HG03558 (cell line): Measurements from ENCODE around the gene TENT4B.
"Not testable (repeated sequence)": the region's sequence is repeated elsewhere in the genome, so short reads cannot be mapped to it uniquely, and the experiment has no call there.

ENCODE experiments used
- ATAC-seq: cut with Tn5 transposase; IDR thresholded peaks from one replicate; pipeline ENCODE4 v1.9.1; 2021; ENCODE audit warnings: moderate number of reproducible peaks; ENCODE audit not compliant: unreplicated experiment; ENCODE audit errors: extremely low read depth

TENT4B gene

GRCh38 chr16:50227120-50227519 is 74.0 kb downstream of the TENT4B start:
- ATAC-seq, result no peak

GRCh38 chr16:50227665-50228064 is 74.6 kb downstream of the TENT4B start:
- no peak for ATAC-seq

- ATAC-seq, result no peak
These were observed 75.3 kb downstream of the TENT4B start for GRCh38 chr16:50228364-50228868.

DNA sequence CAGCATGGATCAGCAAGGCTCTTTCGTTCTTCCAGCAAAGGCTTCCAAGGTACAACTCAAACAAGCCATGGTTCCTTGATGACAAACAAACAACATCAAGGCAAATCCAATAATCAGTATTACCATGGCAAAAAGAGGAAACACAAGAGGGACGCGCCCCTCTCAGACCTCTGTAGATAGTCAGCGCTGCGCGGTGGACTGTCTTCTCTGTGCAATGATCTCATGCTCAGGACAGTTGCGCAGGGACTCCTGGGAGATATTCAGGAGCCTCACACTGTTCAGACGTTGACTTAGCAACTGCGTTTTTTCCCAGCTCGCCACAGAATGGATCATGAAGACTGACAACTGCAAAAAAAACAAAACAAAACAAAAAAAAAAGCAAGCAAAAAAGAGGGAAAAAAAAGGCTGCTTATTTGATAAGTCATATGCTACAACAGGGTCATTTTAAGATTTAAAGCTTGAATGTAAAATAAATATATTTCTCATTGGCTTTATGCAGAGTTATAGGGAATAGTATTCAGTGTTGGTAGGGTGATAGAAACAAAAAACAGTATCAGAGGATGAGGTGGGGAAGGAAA is 76.1 kb downstream of the TENT4B start:
- no peak for ATAC-seq

DNA sequence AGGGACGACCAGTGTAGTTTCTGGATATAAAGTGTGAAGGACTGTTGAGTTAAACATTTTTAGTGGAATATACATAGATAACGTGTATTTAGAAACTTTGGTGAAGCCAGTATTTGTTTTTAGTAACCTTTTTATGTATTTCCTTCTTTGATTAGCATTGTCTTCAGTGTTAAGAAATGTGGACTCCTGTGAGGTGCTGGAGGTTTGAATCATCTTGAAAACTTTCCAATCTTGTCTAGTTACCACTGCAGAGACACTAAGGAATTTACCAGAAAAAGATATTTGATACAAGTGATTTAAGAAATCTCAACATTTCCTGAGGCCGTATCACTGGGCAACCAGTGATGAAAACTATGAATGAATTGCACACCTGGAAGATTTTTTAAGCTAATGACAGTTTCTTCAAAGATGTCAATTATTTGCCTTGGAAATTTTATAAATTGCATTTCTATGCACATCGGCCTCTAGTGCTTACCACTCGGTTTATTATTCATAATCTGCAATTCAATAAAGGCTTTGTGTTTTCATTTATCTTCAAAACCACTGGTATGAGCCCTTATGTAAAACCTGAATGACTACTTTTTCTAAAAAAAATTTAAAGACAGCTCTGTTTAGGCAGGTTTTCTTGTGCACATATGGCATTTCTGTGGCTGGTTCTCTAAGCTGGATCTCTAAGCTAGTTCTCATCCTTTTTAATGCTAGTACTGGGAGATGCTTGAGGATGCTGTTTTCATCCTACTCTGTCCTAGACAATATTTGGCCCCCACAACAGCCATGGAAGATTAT is 81.9 kb downstream of the TENT4B start:
- ATAC-seq, result no peak

DNA sequence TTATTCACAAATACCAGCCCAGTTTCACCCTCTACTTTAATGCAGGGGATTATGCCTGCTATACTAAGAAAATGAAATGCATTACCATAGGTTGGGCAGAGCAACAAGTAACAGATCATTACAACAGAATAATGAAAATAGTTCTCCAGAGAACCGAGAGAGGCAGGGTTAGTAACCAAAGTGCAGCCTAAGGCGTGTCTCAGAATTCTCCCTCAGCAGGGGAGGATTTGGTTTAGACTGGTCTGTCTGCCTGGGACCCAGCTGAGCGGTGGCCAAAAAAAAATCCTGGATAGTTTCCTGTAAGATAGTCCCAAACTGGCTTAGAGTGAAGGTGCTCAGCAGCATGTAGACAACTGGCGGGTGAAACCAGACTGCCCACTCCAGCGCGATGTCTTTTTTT is 82.5 kb downstream of the TENT4B start:
- no peak for ATAC-seq

DNA sequence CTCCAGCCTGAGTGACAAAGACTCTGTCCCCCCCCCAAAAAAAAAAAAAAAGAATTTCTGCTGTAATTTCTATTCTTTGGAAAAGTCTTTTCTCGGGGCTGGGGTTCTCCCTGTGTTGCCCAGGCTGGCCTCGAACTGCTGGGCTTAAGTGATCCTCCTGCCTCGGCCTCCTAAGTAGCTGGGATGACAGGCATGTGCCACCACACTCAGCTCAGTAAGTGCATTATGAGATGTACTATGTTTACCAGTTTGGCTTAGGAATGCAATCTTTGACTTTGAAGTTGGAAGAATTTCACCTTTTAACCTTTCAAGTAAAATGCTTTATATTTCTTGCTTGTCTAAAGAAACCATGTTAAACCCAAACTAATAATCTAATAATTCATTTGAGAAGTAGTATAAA is 85.2 kb downstream of the TENT4B start:
- ATAC-seq, result no peak

DNA sequence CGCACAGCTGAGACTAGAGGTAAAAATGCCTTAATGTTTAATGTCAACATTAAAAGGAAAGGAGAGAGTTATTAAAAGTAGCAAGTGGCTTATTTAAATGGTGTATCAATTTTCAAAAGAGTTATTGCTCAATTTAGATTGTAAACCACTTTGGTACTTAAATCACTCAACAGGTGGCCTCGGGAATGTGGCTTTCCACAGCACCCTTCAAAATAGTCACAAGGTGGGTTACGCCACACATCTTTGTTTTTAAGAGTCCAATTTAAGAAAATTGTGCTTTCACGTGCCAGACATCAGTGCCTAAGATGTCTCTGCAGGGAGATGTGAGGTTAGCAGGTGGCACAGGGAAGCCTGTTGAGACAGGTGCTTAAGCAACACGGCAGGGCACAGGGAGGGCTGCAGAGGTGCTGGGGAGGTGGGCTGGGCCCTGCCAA is 85.8 kb downstream of the TENT4B start:
- no peak for ATAC-seq

DNA sequence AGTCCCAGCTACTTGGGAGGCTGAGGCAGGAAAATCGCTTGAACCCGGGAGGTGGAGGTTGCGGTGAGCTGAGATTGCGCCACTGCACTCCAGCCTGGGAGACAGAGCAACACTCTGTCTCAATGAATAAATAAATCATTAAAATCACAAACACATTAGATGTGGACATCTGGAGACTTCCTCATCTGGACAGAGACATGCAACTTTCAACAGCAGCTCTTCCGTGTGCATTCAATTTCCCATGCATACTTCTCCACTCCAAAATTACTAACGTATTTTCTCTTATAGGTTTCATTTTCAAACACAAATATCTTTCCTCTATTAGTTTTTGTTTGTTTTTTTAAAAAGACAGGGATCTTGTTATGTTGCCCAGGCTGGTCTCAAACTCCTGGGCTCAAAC is 89.9 kb downstream of the TENT4B start:
- not testable (repeated sequence) for ATAC-seq

DNA sequence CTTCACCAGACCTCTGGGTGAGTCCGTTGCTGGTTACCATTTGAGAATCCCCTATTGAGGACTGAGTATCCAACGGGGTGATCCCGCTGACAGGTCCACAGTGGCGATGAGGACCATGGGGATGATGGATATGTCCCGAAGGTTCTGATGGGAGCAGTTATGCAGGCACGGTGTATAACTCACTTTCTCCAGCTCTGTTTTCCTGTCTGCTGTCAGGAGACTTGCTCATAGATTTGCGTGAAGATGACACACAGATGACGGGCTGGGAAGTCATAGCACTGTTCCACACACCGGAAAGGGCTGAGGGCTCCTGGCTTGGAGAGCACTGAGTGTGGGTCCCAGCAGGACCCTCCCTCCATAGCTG is 91.0 kb downstream of the TENT4B start:
- ATAC-seq, result no peak

- no peak for ATAC-seq
These were observed 91.7 kb downstream of the TENT4B start for GRCh38 chr16:50244504-50245416.

DNA sequence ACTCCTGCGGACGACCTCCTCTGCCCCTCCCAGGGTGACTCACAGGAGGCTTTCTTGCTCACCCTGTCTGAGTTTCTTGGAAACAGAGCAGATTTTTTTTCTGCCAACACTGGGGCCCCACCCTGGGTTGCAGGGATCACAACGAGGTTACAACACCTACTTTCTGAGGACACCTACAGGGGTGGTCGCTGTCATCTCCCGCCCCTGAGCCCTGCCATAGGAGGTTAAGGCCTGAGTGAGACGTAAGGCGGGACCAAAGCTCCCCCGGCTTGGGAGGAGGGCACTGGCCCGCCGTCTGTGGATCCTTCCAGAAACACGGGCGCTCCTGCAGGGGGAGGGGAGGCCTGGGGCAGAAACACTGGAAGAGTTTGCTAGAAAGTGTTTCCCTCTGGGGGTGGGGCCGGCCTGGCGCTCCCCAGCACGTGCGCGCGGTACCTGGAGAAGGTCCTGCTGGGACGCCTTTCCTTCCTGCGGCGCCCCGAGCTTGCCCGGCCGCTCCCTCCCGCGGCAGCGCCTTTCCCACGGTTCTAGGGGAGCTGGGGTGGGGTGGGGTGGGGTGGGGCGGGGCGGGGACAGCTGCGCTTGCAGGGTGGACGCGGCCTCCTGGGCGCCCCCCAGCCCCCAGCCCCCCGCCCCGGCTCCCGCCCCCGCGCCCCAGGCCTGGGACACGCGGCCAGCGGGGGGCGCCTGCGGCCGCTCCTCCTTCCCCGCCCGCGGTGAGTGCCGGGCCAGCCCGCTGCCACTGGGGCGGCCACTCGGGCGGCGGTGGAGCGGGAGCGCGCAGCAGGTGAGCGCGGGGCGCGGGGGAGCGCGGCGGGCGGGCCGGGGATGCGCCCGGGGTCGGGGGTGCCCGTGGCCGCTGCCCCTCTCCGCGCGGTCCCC is 92.6 kb downstream of the TENT4B start:
- no peak for ATAC-seq

DNA sequence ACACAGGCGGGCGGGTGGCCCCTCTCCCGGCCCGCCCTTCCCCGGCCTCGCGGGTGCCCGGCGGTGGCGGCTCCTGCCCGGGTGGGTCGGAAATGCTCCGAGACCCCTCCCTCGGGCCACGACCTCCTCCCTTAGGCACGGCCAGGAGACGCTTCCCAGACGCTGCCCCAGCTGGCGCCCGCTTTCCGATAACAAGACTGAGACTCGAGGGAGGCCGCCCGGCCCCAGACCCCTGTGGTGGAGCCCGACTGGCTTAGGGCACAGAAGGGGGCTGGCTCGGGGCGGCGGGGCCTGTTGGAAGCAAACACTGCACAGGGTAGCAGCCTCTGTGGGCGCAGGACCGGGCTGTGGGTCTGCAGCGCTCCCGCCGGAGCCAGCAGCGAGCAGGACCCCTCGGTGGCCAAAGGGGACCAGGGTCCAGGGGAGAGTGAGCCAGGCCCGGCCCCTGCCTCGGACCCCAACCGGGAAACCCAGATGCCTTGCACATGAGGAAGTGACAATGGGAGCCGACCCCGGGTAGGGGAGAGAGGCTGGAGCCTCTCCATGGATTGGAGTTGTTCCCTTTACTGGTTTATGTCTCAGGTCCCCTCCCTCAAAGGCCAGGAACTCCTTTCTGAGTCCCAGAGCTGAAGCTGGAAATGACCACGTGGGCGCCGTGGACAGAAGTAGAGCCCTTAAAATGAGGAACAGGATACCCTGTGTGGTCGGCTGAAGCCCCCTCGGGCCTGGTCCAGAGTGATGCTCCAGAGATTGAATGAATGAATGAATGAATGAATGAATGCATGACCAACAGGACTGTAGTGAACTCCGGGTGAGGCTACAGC is 93.4 kb downstream of the TENT4B start:
- ATAC-seq, result no peak

- no peak for ATAC-seq
These were observed 94.2 kb downstream of the TENT4B start for GRCh38 chr16:50247123-50247905.

- no peak for ATAC-seq
These were observed 95.0 kb downstream of the TENT4B start for GRCh38 chr16:50247906-50248608.

GRCh38 chr16:50248845-50249244 is 95.7 kb downstream of the TENT4B start:
- ATAC-seq, result no peak

GRCh38 chr16:50251375-50252081 is 98.4 kb downstream of the TENT4B start:
- ATAC-seq, result no peak
